Stomach (tissue), 4 donors: Measurements from ENCODE around the gene DHRS7.

ENCODE experiments used
- EP300 ChIP-seq: sonication (generic); formaldehyde crosslinking; IDR thresholded peaks from one replicate; pipeline ENCODE4 v1.6.1; 2017; ENCODE audit warnings: antibody characterized with exemption
- POLR2A ChIP-seq, 4 donors: fragments of 450-650 bp; IDR thresholded peaks; one replicate each; pipeline ENCODE4 v1.6.1; 2016; ENCODE audit warnings: antibody characterized with exemption in 4 of 4, control low read depth in 2 of 4, mild to moderate bottlenecking in 1 of 4, moderate library complexity in 1 of 4
- POLR2AphosphoS5 ChIP-seq, 3 donors: sonication (generic); formaldehyde crosslinking; IDR thresholded peaks; one replicate each; pipeline ENCODE4 v1.6.1; 2016; ENCODE audit warnings: antibody characterized with exemption in 3 of 3
- TF ChIP-seq, protein P1 (sequence below), 7 experiments: fragments of 450-650 bp in 4 of 7; fragments of 200-600 bp in 3 of 7; sonication (generic) in 3 of 7; IDR thresholded peaks; one replicate each; pipeline ENCODE4 v1.5.1; 2016 to 2019; ENCODE audit warnings: antibody characterized with exemption in 7 of 7, control low read depth in 2 of 7, mild to moderate bottlenecking in 1 of 7

DNA sequence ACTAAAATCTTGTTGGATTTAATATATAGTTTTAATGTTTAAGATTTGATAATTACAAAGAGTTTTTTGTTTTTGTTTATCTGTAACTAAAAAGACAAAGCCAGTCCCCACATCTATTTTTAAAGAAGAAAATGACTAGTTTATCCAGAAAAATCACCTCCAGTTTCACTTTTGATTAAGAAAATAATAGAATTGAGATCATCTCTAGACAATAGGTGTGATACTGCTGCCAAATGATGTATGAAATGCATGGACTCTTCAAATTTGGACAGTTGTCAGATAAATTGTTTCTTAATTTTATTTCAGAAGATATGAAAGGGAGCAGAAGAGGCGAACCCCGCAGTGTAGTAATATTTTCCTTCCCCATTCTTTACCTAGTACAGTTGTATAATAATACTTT, 53.5 kb downstream of the DHRS7 start:
- TF ChIP-seq, protein P1, sequence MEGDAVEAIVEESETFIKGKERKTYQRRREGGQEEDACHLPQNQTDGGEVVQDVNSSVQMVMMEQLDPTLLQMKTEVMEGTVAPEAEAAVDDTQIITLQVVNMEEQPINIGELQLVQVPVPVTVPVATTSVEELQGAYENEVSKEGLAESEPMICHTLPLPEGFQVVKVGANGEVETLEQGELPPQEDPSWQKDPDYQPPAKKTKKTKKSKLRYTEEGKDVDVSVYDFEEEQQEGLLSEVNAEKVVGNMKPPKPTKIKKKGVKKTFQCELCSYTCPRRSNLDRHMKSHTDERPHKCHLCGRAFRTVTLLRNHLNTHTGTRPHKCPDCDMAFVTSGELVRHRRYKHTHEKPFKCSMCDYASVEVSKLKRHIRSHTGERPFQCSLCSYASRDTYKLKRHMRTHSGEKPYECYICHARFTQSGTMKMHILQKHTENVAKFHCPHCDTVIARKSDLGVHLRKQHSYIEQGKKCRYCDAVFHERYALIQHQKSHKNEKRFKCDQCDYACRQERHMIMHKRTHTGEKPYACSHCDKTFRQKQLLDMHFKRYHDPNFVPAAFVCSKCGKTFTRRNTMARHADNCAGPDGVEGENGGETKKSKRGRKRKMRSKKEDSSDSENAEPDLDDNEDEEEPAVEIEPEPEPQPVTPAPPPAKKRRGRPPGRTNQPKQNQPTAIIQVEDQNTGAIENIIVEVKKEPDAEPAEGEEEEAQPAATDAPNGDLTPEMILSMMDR (IDR thresholded peaks at IDR 0.05): no peak
- TF ChIP-seq POLR2A (IDR thresholded peaks at IDR 0.05): no peak
- no peak for TF ChIP-seq EP300
- no peak for TF ChIP-seq POLR2AphosphoS5 (IDR thresholded peaks at IDR 0.05)
